ENCODE results near the gene GABRB1.

DNA sequence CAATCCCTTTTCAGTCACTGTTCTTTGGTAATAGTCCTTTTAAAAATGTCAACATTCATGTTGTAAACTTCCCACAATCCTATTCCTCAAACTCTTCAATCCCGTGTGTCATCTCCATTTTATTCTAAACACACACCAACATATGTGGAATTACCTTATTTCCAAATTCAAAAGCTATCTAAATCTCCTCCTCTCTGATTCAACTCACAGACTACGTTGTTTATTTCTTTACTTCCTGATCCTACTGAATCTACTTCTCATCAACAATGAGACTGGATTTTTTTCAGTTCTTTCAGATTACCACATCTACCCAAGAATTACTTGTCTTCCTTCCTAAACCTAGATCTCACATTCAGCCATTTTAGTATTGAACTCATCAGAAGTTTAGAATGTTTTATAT is 188.2 kb downstream of the GABRB1 start:
- TF ChIP-seq EZH2 (IDR thresholded peaks at IDR 0.05) (no peak), POLR2AphosphoS5 (IDR thresholded peaks at IDR 0.05; ENCODE audit: borderline replicate concordance, low read depth, low read length) (no peak)

Data from SK-N-MC (cell line).